GM10847 (cell line): ENCODE data around the gene SUCLG2.

Experiments
- POLR2A ChIP-seq: IDR thresholded peaks from 2 replicates; pipeline ENCODE4 v1.6.1; 2011; ENCODE audit not compliant: insufficient read length; ENCODE audit errors: extremely low read depth

The SUCLG2 gene

GRCh38 chr3:67384016-67384415 is 270.4 kb downstream of the SUCLG2 start:
- no peak for TF ChIP-seq POLR2A

DNA sequence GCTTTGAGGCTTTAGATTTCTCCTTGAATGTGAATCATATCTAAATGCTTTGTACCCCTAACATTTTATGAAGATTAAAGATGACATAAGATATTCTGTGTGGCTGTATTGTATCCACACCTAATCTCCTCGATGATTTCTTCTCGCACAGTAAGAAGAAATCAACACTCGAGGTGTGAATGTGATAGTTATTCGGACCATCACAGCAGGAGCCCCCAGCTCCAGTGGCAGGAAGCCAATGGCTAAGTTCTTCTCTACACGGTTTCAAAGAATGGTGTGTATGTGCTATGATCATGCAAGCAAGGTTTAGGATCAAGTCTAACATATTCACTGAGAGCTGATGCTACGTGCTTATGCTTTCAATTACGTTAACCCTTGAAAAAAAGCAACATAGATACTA is 271.0 kb downstream of the SUCLG2 start:
- TF ChIP-seq POLR2A: no peak

DNA sequence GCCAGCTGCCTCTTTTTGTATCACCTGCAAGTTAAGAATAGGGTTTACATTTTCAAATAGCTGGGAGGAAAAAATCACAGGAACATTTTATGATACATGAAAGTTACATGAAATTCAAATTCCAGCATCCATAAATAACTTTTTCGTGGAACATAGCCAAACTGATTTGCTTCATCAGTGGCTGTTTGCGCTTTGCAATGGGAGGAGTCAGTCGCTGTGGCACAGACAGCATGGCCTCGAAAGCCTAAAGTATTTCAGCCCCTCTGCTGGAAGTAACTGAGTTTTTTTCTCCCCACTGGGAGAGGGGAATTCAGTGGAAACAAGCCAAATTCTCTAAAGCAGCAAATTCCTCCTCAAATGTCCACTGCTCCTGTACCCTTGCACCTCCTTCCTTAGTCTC is 271.9 kb downstream of the SUCLG2 start:
- TF ChIP-seq POLR2A: no peak

- TF ChIP-seq POLR2A: no peak
These were observed 272.6 kb downstream of the SUCLG2 start for GRCh38 chr3:67381667-67382272.

DNA sequence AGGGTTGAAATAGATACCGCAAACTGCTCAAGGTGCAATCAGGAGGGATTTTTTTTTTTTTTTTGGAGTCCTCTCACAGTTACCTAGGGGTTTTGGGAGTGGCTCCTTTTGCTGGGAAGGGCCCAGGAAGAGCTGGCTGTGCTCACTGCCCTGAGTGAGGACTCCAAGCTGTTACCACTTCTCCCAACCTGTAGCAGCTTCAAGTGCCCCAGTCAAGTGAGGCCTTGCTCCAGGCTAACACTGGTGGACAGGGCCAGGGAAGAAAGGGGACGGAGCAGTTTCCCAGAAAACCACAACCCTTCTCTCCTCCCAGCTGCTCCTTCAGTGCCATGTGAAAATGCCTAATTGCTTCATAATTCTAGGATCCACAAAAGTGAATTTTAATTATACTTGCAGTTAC is 274.3 kb downstream of the SUCLG2 start:
- no peak for TF ChIP-seq POLR2A

- no peak for TF ChIP-seq POLR2A
These were observed 277.1 kb downstream of the SUCLG2 start for GRCh38 chr3:67377299-67377698.

DNA sequence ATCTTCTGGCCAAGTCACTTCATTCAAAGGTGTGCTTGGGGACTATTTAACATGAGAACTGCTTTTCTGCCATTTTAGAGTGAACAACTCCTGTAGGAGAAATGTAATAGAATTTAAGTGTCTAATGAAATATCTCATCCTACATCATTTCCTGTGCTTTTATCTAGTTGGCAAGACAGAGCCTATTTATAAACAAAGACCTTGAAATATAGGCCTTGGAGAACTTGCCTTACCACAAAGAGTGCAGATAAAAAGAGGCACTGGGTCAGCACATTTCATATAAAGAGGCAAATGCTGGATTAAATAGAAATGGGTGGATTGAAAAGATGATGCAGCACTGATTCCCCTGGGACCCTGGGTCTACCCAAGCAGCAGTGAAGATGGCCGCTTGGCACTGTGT is 278.0 kb downstream of the SUCLG2 start:
- TF ChIP-seq POLR2A: no peak

- TF ChIP-seq POLR2A: no peak
These were observed 278.4 kb downstream of the SUCLG2 start for GRCh38 chr3:67375976-67376375.

DNA sequence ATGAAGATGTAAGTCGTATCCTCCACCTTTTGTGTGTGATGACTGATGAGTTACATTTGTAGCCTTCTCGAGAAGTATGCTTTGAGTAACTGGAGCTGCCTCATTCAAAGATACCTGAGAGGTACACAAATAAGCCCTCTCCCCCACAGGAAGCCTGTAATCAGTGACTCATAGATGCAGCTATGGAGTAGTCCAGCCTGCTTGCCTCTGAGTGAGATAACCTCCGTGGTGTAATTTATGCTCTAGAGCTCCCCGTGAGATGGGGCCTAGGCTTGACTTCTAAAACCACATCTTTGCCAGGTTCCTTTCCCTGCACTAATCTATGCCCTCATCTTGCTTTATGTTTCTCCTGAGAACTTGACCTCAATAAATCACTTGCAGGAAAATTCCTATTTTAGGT is 291.7 kb downstream of the SUCLG2 start:
- no peak for TF ChIP-seq POLR2A

GRCh38 chr3:67361770-67362169 is 292.6 kb downstream of the SUCLG2 start:
- TF ChIP-seq POLR2A: no peak

DNA sequence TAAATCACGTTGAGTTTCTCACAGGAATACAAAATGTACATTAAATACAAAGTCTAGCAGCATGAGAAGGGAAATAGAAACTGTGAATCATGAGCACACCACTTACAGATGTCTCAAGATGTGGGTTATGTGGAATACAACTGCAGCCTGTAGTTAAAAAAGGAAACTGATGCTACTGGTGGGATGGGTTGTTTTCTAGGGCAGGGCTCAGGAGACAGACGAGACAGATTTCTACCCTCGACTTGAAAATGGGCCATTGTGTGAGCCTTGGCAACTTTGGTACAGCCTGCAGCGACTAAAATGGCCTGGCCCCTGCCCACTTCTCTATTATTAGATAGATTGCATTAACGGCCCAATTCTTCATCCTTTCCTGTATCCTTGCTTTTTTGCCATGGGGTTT is 293.1 kb downstream of the SUCLG2 start:
- no peak for TF ChIP-seq POLR2A

DNA sequence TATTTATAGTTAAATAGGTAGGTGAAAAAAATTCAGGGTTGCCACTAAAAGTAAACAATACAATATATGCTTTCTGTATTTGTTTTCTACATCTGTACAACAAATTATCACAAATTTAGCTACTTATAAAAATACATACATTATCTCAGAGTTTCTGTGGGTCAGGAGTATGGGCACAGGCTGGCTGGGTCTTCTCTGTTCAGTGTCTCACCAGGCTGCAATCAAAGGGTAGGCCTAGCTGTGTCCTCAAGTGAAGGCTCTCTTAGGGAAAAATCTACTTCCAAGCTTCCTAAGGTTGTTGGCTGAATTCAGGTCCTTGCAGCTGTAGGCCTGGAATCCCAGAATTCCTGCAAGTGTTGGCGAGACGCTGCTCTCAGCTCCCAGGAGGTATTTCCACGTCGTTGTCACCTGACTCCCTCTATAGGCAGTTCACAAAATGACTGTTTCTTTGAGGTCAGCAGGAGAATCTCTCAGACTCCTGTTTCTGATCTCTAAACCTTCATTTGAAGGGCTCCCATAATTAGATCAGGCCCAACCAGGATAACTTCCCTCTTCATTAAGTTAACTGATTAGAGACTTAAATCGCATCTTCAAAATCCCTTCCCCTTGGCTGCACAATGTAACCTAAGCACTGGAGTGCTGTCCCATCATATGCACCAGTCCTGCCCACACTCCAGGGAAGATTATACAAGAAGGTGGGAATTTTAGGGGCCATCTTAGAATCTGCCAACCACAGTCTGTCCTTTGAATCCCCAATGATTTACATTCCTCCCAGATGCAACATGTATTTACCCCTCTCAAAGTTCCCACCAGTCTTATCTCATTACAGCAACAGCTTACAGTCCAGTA is 296.6 kb downstream of the SUCLG2 start:
- no peak for TF ChIP-seq POLR2A

- no peak for TF ChIP-seq POLR2A
These were observed 304.7 kb downstream of the SUCLG2 start for GRCh38 chr3:67349551-67350174.

DNA sequence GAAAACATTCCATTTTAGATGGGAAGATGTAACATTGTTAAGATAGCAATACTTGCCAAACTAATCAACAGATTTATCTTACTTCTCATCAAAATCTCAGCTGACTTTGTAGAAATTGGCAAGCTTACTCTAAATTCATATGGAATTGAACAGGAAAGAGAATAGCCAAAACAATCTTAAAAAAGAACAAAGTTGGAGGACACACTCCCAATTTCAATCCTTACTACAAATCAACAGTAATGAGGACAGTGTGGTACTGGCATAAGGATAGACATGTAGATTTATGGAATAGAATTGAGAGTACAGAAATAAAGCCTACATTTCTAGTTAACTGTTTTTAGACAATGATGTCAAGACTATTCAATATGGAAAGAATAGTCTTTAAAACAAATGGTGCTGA is 308.3 kb downstream of the SUCLG2 start:
- no peak for TF ChIP-seq POLR2A

- no peak for TF ChIP-seq POLR2A
These were observed 318.6 kb downstream of the SUCLG2 start for GRCh38 chr3:67335813-67336212.

- TF ChIP-seq POLR2A: no peak
These were observed 319.8 kb downstream of the SUCLG2 start for GRCh38 chr3:67334588-67334987.

DNA sequence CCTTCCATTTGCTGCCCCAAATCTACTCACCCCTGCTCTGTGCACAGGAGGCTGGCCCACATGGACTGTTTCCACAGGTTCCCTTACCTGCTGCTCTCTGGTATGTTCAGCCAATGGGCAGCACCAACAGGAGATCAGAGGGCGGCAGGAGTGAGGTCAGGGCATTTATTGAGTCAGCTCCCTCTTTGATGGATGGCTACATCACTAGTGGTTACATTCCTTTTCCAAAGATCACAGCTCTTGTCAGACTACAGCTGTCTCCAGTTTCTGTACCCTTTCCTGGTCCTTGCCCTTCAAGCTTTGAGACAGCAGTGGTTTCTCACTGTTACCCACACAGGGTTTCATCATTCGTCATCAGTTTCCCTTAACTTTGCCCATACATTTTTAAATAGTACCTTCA is 325.1 kb downstream of the SUCLG2 start:
- no peak for TF ChIP-seq POLR2A

- TF ChIP-seq POLR2A: no peak
These were observed 326.8 kb downstream of the SUCLG2 start for GRCh38 chr3:67327582-67327981.
